Upper lobe of left lung (tissue), 4 donors: ENCODE results near the gene AASS.

Experiments
- POLR2A ChIP-seq, 4 donors: fragments of 450-650 bp; IDR thresholded peaks; one replicate each; pipeline ENCODE4 v1.5.1; 2016 to 2017; ENCODE audit warnings: antibody characterized with exemption in 4 of 4, mild to moderate bottlenecking in 2 of 4
- POLR2AphosphoS5 ChIP-seq, 2 donors: sonication (generic); formaldehyde crosslinking; IDR thresholded peaks; one replicate each; pipeline ENCODE4 v1.5.1; 2017; ENCODE audit warnings: antibody characterized with exemption in 2 of 2
- TF ChIP-seq, protein P1 (sequence below), 6 experiments: fragments of 450-650 bp in 4 of 6; fragments of 200-600 bp in 2 of 6; sonication (generic) in 2 of 6; IDR thresholded peaks; one replicate each; pipeline ENCODE4 v1.5.1; 2016 to 2019; ENCODE audit warnings: antibody characterized with exemption in 6 of 6

DNA sequence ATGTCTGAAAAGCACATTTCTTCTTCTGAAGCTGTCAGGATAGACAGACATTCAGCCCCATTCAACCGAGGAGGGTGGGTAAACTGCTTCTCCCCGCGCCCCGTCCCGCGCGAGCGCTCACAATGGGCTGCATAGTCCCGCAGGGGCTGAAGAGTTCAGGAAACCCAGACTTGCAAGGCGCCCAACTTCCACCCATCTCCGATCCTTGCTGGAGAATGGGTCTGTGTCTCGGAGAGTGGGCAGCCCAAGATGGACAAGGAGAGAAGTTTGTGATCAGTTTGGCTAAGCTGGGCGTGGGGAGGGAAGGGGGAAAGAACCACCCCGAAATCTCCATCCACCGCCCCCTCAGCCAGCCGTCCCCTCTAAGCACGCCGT is 686 bp downstream of the AASS start:
- TF ChIP-seq, protein P1, sequence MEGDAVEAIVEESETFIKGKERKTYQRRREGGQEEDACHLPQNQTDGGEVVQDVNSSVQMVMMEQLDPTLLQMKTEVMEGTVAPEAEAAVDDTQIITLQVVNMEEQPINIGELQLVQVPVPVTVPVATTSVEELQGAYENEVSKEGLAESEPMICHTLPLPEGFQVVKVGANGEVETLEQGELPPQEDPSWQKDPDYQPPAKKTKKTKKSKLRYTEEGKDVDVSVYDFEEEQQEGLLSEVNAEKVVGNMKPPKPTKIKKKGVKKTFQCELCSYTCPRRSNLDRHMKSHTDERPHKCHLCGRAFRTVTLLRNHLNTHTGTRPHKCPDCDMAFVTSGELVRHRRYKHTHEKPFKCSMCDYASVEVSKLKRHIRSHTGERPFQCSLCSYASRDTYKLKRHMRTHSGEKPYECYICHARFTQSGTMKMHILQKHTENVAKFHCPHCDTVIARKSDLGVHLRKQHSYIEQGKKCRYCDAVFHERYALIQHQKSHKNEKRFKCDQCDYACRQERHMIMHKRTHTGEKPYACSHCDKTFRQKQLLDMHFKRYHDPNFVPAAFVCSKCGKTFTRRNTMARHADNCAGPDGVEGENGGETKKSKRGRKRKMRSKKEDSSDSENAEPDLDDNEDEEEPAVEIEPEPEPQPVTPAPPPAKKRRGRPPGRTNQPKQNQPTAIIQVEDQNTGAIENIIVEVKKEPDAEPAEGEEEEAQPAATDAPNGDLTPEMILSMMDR (IDR thresholded peaks at IDR 0.05): no peak
- TF ChIP-seq POLR2AphosphoS5 (IDR thresholded peaks at IDR 0.05): no peak
- TF ChIP-seq POLR2A (IDR thresholded peaks at IDR 0.05): no peak
